Measurements from ENCODE around the gene CLIC1. TPM values are rescaled to one million over a fixed set of nuclear protein-coding genes. Genes with fewer than 3 reads are reported as not detected.

CLIC1 gene
- total RNA-seq, 4 donors from 2014 or later, result 191 to 427 (median 276) TPM

DNA sequence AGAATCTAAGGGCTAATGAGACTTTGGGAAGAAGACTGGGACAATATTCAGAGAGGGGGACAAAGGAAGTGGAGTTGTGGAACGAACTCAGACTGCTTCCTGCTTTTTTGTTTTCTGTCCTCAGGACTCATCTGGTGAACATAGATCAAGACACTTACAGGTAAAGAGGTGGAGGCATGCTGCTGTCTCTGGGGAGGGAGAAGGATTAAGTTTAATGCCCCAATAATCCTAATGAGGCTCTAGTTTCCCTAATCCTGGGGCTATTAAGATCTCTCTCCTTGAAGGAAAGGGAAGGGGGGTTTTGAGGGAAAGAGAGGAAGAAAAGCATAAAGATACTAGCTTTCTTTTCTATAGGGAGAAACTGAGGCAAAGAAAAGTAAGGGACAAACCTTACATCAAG is 8.1 kb upstream of the CLIC1 start:
- 58 to 67% methylated on average over 1 of the region's 1 CpG for WGBS, 2 donors (ENCODE audit: low coverage in 1 of 2)
- TF ChIP-seq EP300 (IDR thresholded peaks at IDR 0.05) (no peak), POLR2A (IDR thresholded peaks at IDR 0.05) (no peak), POLR2AphosphoS5 (IDR thresholded peaks at IDR 0.05) (no peak)
- TF ChIP-seq, protein P1, sequence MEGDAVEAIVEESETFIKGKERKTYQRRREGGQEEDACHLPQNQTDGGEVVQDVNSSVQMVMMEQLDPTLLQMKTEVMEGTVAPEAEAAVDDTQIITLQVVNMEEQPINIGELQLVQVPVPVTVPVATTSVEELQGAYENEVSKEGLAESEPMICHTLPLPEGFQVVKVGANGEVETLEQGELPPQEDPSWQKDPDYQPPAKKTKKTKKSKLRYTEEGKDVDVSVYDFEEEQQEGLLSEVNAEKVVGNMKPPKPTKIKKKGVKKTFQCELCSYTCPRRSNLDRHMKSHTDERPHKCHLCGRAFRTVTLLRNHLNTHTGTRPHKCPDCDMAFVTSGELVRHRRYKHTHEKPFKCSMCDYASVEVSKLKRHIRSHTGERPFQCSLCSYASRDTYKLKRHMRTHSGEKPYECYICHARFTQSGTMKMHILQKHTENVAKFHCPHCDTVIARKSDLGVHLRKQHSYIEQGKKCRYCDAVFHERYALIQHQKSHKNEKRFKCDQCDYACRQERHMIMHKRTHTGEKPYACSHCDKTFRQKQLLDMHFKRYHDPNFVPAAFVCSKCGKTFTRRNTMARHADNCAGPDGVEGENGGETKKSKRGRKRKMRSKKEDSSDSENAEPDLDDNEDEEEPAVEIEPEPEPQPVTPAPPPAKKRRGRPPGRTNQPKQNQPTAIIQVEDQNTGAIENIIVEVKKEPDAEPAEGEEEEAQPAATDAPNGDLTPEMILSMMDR (IDR thresholded peaks at IDR 0.05), result no peak
- H3K4me1 ChIP-seq, result peaks cover under 1 to 20% (median 5%) of the 10 kb centered on the region in 3 donors

DNA sequence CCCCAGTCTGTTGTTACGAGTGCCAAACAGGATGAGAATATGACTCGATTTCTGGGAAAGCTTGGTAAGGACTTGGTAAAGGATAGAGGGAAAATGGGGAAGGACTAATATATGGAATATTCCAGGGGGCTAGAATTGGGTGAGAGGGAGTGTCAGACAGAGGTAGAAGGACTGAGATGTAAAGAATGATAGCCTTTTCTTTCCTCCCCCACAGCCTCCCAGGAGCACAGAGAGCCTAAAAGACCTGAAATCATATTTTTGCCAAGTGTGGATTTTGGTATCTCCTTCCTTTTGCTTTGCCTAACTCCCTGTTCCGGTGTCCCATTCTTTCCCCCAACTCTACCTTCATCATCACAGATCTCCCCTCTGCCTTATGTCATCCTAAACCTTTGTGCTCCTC is 6.6 kb upstream of the CLIC1 start:
- Histone ChIP-seq H3K4me1 (peaks cover 3 to 34% (median 8%) of the 10 kb centered on the region in 3 donors), H3K27ac (no peak overlapping the region), H3K36me3 (no peaks in the 10 kb centered on the region), H3K4me3 (no peak overlapping the region), H3K27me3 (no peaks in the 10 kb centered on the region), H3K9me3 (no peaks in the 10 kb centered on the region)
- 72 to 82% methylated on average over 3 of the region's 3 CpGs for WGBS, 2 donors (ENCODE audit: low coverage in 1 of 2)
- TF ChIP-seq EP300 (IDR thresholded peaks at IDR 0.05) (no peak), POLR2AphosphoS5 (IDR thresholded peaks at IDR 0.05) (no peak), POLR2A (IDR thresholded peaks at IDR 0.05) (no peak)
- TF ChIP-seq, protein P1 (IDR thresholded peaks at IDR 0.05), result no peak
- no peak for ATAC-seq

More for the DNA sequence above, 8.1 kb upstream of the CLIC1 start:
- Histone ChIP-seq H3K27ac (no peak overlapping the region), H3K27me3 (no peaks in the 10 kb centered on the region), H3K4me3 (no peak overlapping the region), H3K9me3 (no peaks in the 10 kb centered on the region), H3K36me3 (no peaks in the 10 kb centered on the region)
- ATAC-seq, result no peak

DNA sequence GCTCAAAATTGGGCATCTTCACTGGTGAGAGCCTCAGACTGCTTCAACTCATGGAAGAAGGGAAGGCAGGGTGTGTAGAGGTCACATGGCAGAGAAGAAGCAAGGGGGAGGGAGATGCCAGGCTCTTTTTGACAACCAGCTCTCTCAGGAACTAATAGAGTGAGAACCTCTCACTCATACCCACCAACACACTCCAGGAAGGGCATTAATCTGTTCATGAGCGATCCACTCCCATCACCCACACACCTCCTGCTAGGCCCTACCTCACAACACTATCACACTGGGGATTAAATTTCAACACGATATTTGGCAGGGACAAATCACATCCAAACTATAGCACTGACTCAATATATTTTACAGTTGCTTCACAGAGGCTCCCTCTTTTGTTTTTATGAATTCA is 5.5 kb upstream of the CLIC1 start:
- no peak for ATAC-seq
- H3K27ac ChIP-seq, result no peak overlapping the region
- no peaks in the 10 kb centered on the region for H3K27me3 ChIP-seq
- 80 to 88% methylated on average over 2 of the region's 2 CpGs for WGBS, 2 donors (ENCODE audit: low coverage in 1 of 2)
- peaks cover 3 to 35% (median 11%) of the 10 kb centered on the region in 3 donors for H3K4me1 ChIP-seq
- TF ChIP-seq EP300 (IDR thresholded peaks at IDR 0.05), result no peak
- TF ChIP-seq, protein P1 (IDR thresholded peaks at IDR 0.05), result no peak
- no peak for TF ChIP-seq POLR2A (IDR thresholded peaks at IDR 0.05)
- no peak for TF ChIP-seq POLR2AphosphoS5 (IDR thresholded peaks at IDR 0.05)
- H3K36me3 ChIP-seq, result no peaks in the 10 kb centered on the region
- H3K9me3 ChIP-seq, result no peaks in the 10 kb centered on the region
- no peak overlapping the region for H3K4me3 ChIP-seq

DNA sequence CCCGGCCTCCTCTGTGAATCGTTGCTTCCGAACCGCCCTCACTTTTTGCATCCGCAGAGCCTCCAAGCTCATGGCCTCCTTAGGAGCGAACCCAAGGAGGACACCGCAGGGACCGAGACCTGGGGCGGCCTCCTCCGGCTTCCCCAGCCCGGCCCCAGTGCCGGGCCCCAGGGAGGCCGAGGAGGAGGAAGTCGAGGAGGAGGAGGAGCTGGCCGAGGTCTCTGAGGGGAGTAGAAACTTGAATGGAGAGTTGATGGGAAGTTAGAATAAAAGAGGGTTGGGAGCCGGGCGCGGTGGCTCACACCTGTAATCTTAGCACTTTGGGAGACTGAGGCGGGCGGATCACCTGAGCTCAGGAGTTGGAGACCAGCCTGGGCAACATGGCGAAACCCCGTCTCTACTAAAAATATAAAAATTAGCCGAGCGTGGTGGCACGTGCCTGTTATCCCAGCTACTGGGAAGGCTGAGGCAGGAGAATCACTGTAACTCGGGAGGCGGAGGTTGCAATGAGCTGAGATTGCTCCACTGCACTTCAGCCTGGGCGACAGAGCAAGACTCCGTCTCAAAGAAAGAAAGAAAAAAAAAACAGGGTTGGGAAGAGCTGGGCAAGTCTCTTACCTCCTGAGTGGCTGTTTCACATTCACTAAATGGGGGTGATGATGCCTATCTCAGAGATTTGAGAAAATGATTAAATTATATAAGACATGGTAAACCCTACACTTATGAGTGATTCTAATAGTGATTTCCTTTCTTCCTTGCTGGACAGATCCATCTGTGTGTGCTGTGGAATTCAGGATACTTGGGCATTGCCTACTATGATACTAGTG is 4.3 kb upstream of the CLIC1 start:
- TF ChIP-seq, protein P1 (IDR thresholded peaks at IDR 0.05), result no peak
- TF ChIP-seq EP300 (IDR thresholded peaks at IDR 0.05), result no peak
- TF ChIP-seq POLR2A (IDR thresholded peaks at IDR 0.05), result no peak
- TF ChIP-seq POLR2AphosphoS5 (IDR thresholded peaks at IDR 0.05), result no peak
- Histone ChIP-seq H3K9me3 (no peaks in the 10 kb centered on the region), H3K27ac (peak overlapping the region in 3 of 4 donors; percentile 62 to 90 (median 71)), H3K27me3 (no peaks in the 10 kb centered on the region), H3K4me1 (peaks cover 3 to 37% (median 13%) of the 10 kb centered on the region in 3 donors), H3K4me3 (peak overlapping the region; percentile 65 to 68), H3K36me3 (no peaks in the 10 kb centered on the region)
- no peak for ATAC-seq
- 30 to 47% methylated on average over 2 to 11 of the region's 29 CpGs for WGBS, 2 donors (ENCODE audit: low coverage in 1 of 2)

Data from gastroesophageal sphincter (tissue), 4 donors.